ENCODE measurements around the gene TM2D3. TPM values are rescaled to one million over a fixed set of nuclear protein-coding genes. Genes with fewer than 3 reads are reported as not detected.
"Not testable (repeated sequence)": the region's sequence is repeated elsewhere in the genome, so short reads cannot be mapped to it uniquely, and the experiment has no call there.

The TM2D3 gene
- total and polyA plus RNA-seq, 11 donors, result 43.7 to 63.8 (median 49.5) TPM

DNA sequence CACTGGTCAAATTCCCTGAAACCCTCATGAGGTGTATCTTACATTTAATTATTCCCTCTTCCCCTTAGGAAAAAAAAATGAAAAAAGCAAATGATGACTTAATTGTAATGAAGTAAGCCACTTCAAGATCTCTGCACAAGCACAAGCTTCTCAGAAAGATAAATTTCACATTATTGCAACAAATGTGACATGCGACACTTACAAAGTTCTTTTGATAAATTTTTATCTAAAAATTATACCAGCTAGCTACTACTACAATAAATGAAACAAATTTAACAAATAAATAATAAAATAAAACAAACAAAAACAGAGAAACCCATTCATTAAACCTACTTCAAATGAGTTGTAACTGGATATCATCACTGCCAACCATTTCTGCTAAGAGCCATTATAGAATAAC is 10.0 kb upstream of the TM2D3 start:
- no peak for TF ChIP-seq POLR2A (IDR thresholded peaks at IDR 0.05)
- no peak for TF ChIP-seq CTCF (IDR thresholded peaks at IDR 0.05)
- H3K9me3 ChIP-seq, result peaks cover 0 to 7% (median 0%) of the 10 kb centered on the region in 12 donors
- no peak for ATAC-seq

DNA sequence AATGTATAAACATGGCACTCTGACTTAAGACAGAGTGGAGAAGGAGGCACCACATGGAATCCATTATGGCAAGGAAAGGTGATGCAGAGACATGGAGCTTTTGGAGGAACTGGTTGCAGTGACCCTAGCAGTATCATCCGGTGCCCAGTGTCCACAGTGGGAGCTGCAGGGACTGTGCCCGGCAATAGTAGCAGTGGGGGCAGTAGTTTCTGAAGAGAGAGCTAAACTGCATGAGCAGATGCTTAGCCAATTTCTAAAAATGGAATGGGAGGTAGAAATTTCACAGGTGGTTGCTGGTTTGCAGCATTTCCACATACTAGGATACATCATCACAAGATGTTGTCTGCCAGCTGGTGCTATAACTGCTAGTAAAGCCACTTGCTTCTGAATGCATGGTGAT is 7.8 kb upstream of the TM2D3 start:
- intact Hi-C loops (cut with DNase I), result no loop called here
- Histone ChIP-seq H3K4me3 (no peak overlapping the region), H3K4me1 (peaks cover 0 to 15% (median 7%) of the 10 kb centered on the region in 12 donors), H3K36me3 (peaks cover 0 to 53% (median 8%) of the 10 kb centered on the region in 9 donors), H3K9me3 (no peaks in the 10 kb centered on the region), H3K27ac (no peak overlapping the region), H3K27me3 (no peaks in the 10 kb centered on the region)
- TF ChIP-seq POLR2A (IDR thresholded peaks at IDR 0.05), result no peak
- DNase-seq (no peak), ATAC-seq (no peak)
- 91 to 100% (median 95%) methylated on average over 2 of the region's 2 CpGs for WGBS, 4 donors

More for the DNA sequence above, 10.0 kb upstream of the TM2D3 start:
- H3K27ac ChIP-seq, result no peak overlapping the region
- no peaks in the 10 kb centered on the region for H3K27me3 ChIP-seq
- H3K4me1 ChIP-seq, result peaks cover 0 to 15% (median 7%) of the 10 kb centered on the region in 12 donors
- intact Hi-C loops (cut with DNase I), result no loop called here
- WGBS, 4 donors, result 93 to 98% (median 97%) methylated on average over 1 of the region's 1 CpG
- no peak overlapping the region for H3K4me3 ChIP-seq
- peaks cover 0 to 39% (median under 1%) of the 10 kb centered on the region in 9 donors for H3K36me3 ChIP-seq
- DNase-seq, result no peak

DNA sequence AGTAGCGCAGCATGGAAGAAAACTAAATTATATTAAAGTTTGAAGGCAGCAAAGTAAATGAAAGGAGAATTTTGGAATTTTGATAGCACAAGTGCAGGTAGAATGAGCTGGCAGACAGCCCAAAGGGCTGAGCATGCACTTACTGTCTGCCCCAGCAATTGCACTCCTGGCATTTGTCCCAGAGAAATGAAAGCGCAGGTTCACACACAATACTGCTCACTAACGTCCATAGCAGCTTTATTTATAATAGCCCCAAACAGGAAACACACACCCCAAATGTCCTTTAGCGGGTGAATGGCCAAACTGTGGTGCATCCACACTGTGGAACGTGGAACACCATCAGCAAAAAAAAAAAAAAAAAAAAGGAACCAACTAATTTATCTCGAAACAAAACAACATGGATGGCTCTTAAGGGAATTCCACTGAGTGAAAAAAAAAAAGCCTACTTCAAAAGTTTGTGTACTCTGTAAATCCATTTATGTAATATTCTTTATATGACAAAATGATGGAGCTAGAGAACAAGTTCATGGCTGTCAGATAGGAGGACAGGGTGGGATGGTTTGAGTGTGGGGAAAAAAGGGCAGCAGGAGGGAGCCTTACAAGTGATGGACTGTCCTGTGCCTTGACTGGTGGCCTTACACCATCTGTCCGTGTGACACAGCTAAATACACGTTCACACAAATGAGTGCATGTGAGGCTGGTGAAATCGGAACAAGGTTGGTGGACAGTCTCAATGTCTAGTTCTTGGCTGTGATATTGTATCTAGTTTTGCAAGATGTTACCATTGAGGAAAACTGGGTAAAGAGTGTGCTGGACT is 6.0 kb upstream of the TM2D3 start:
- Histone ChIP-seq H3K4me3 (no peak overlapping the region), H3K4me1 (peaks cover 0 to 16% (median 11%) of the 10 kb centered on the region in 12 donors), H3K9me3 (no peaks in the 10 kb centered on the region), H3K27ac (peak overlapping the region in 6 of 12 donors; percentile 7 to 55 (median 32)), H3K27me3 (no peaks in the 10 kb centered on the region), H3K36me3 (peaks cover 0 to 58% (median 8%) of the 10 kb centered on the region in 9 donors)
- WGBS, 4 donors, result 44 to 49% (median 46%) methylated on average over 9 of the region's 9 CpGs
- TF ChIP-seq CTCF (IDR thresholded peaks at IDR 0.05) (no peak), POLR2A (IDR thresholded peaks at IDR 0.05) (peak in 1 of 2 donors; percentile 19)
- intact Hi-C loops (cut with DNase I), result no loop called here
- peak; percentile 68 to 89 (median 79) for ATAC-seq
- DNase-seq, result peak in 4 of 5 donors; percentile 54 to 69 (median 60)

- WGBS, 4 donors, result 87 to 90% (median 88%) methylated on average over 10 of the region's 10 CpGs
- no peak for DNase-seq
- no peak for TF ChIP-seq POLR2A (IDR thresholded peaks at IDR 0.05)
- no peak for TF ChIP-seq CTCF (IDR thresholded peaks at IDR 0.05)
- Histone ChIP-seq H3K9me3 (no peaks in the 10 kb centered on the region), H3K4me1 (peaks cover 0 to 23% (median 16%) of the 10 kb centered on the region in 12 donors), H3K4me3 (no peak overlapping the region), H3K27me3 (no peaks in the 10 kb centered on the region), H3K27ac (no peak overlapping the region), H3K36me3 (peaks cover 0 to 54% (median 8%) of the 10 kb centered on the region in 9 donors)
- intact Hi-C loops (cut with DNase I), result no loop called here
- no peak for ATAC-seq
Measured at GRCh38 chr15:101657171-101657570, 5.0 kb upstream of the TM2D3 start.

GRCh38 chr15:101654624-101655337 is 2.6 kb upstream of the TM2D3 start:
- H3K9me3 ChIP-seq, H3K27me3 ChIP-seq, H3K4me3 ChIP-seq, ATAC-seq, DNase-seq: not testable (repeated sequence)
- WGBS, 4 donors, result 89 to 96% (median 94%) methylated on average over 9 to 10 of the region's 10 CpGs
- peak overlapping the region in 1 of 12 donors; percentile 28 for H3K27ac ChIP-seq
- H3K4me1 ChIP-seq, result peaks cover 0 to 39% (median 33%) of the 10 kb centered on the region in 12 donors
- intact Hi-C loops (cut with DNase I), result loop anchor here in 1 of 10 donors (5.0 kb wide), 1 partner anchor 68 kb away; the partner anchor contains the start of gene TARS3
- peaks cover 0 to 38% (median 11%) of the 10 kb centered on the region in 9 donors for H3K36me3 ChIP-seq

Data from heart left ventricle (tissue), 16 donors.